Breast epithelium (tissue), 3 donors: Measurements from ENCODE around the gene GNAQ.

ENCODE experiments used
- CTCF ChIP-seq, 3 donors: fragments of 450-650 bp; IDR thresholded peaks; one replicate each; pipeline ENCODE4 v1.5.1; 2016 to 2017; ENCODE audit warnings: antibody characterized with exemption in 3 of 3, mild to moderate bottlenecking in 3 of 3, moderate library complexity in 3 of 3
- POLR2A ChIP-seq: fragments of 450-650 bp; IDR thresholded peaks from one replicate; pipeline ENCODE4 v1.6.1; 2016; ENCODE audit warnings: antibody characterized with exemption, mild to moderate bottlenecking, moderate library complexity

DNA sequence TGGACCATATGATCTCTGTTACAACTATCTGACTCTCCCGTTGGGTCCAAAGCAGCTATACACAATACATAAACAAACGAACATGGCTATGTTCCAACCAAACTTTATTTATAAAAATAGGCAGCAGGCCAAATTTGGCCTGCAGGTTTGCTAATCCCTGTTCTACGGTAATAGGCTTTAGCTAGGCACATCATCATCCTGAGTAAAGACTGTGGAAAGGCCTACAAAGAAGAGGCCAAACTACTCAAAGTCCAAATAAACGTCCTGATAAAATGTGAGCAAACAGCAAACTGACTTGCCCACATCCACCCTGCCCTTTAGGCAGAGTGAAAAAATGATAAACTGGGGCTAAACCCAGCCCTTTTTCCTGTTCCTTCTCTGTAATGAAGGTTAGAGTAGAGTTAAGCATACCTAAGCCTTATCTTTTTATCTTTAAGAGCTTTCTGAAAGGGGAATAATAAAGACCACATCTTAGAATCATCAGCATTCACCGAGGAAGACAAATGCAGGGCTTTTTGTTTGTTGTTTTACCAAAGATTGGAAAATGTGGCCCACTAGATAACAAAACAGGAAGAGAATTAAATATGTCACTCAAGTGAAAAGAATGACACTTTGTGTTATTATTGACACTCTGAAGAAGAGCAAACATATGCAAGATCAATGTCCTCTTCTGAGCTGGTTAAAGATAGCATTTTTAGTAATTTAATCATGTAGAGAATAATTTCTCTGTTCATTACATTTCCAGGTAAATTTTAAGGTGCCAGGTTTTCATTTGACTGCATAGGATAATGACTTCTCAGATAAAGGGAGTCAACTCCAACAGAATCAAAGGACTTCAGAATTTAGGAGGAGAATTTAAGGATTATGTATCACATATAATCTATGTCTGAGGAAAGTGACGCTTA, 223.5 kb downstream of the GNAQ start:
- TF ChIP-seq CTCF (IDR thresholded peaks at IDR 0.05) (no peak), POLR2A (no peak)
